Stomach (tissue), 8 donors: ENCODE data around the gene ESYT3. TPM values are rescaled to one million over a fixed set of nuclear protein-coding genes. Genes with fewer than 3 reads are reported as not detected.

Experiments
- polyA plus RNA-seq, 3 donors: library from polyadenylated mRNA; stranded (reverse); fragments of 200-250 nt; gene quantifications; one replicate each; pipeline ENCODE4 v1.2.3, GENCODE V29; 2013
- total RNA-seq, 5 donors: library from RNA; depleted of rRNA; stranded (reverse); fragments of >200 nt; gene quantifications; one replicate each; pipeline versions ENCODE4 v1.1.0 to v1.2.3, GENCODE V29; 2014 to 2016
- donor health status: healthy with polysubstance abuse.
- donor health status: Bipolar disorder and iron deficiency.
- donor health status: healthy.

ESYT3 gene
- total and polyA plus RNA-seq, 8 donors, result 0.44 to 7.1 (median 2.8) TPM; not detected in 1

Other genes starting within 250 kb of the ESYT3 start
- 100 to 1,000 TPM in 1 of 5 donors, 10 to 100 TPM in 4; 24.3 to 125 (median 57.2) TPM for gene ARMC8, start 247.3 kb upstream of the ESYT3 start, total RNA-seq
- 10 to 100 TPM; 11.7 to 16.6 (median 15.9) TPM for gene ARMC8, start 247.3 kb upstream of the ESYT3 start, polyA plus RNA-seq
- gene NME9, start 104.8 kb upstream of the ESYT3 start, total RNA-seq, result under 1 TPM in 1 of 5 donors, not detected in 4; 0.55 TPM
- under 1 TPM in 1 of 3 donors, not detected in 2; 0.13 TPM for gene NME9, start 104.8 kb upstream of the ESYT3 start, polyA plus RNA-seq
- 10 to 100 TPM in 4 of 5 donors, 1 to 10 TPM in 1; 5.5 to 28.0 (median 11.0) TPM for gene MRAS, start 86.0 kb upstream of the ESYT3 start, total RNA-seq
- gene MRAS, start 86.0 kb upstream of the ESYT3 start, polyA plus RNA-seq, result 10 to 100 TPM in 1 of 3 donors, 1 to 10 TPM in 2; 4.4 to 10.3 (median 7.6) TPM
- gene CEP70, start 159.6 kb downstream of the ESYT3 start, total RNA-seq, result 10 to 100 TPM; 11.6 to 58.3 (median 27.2) TPM
- 10 to 100 TPM; 10.5 to 16.5 (median 12.1) TPM for gene CEP70, start 159.6 kb downstream of the ESYT3 start, polyA plus RNA-seq
- 10 to 100 TPM in 1 of 5 donors, 1 to 10 TPM in 1, under 1 TPM in 1, not detected in 2; 0.87 to 14.1 (median 5.5) TPM for gene FAIM, start 174.2 kb downstream of the ESYT3 start, total RNA-seq
- 10 to 100 TPM; 13.5 to 17.1 (median 15.6) TPM for gene FAIM, start 174.2 kb downstream of the ESYT3 start, polyA plus RNA-seq